NCI-H460 (cell line): ENCODE results near the gene PNP. TPM values are rescaled to one million over a fixed set of nuclear protein-coding genes. Genes with fewer than 3 reads are reported as not detected.

Source experiments
- total RNA-seq: library from RNA; depleted of rRNA; stranded (reverse); fragments of >200 nt; shearing (Covaris generic); gene quantifications from 2 replicates; pipeline ENCODE4 v1.2.3, GENCODE V29; 2014; rRNA removed

PNP gene
- total RNA-seq, 1 experiment from 2014 or later: 89.9 TPM

Other genes with a start within 250 kb of the PNP start
- not detected in 2 replicates for gene OR11H6, start 245.7 kb upstream of the PNP start, total RNA-seq
- gene OR11H7, start 240.4 kb upstream of the PNP start, total RNA-seq: not detected in 2 replicates
- gene OR11H4, start 230.1 kb upstream of the PNP start, total RNA-seq: not detected in 2 replicates
- gene TTC5, start 163.5 kb upstream of the PNP start, total RNA-seq: 13.0 and 18.7 TPM in 2 replicates
- 258 and 275 TPM in 2 replicates for gene CCNB1IP1, start 136.1 kb upstream of the PNP start, total RNA-seq
- 35.7 and 39.4 TPM in 2 replicates for gene PARP2, start 125.8 kb upstream of the PNP start, total RNA-seq
- gene TEP1, start 55.9 kb upstream of the PNP start, total RNA-seq: 13.0 and 13.3 TPM in 2 replicates
- not detected in 2 replicates for gene KLHL33, start 33.2 kb upstream of the PNP start, total RNA-seq
- 29.6 and 32.6 TPM in 2 replicates for gene OSGEP, start 14.6 kb upstream of the PNP start, total RNA-seq
- 96.7 and 151 TPM in 2 replicates for gene APEX1, start 14.2 kb upstream of the PNP start, total RNA-seq
- gene PIP4P1, start 8.0 kb upstream of the PNP start, total RNA-seq: 17.3 and 20.6 TPM in 2 replicates
- gene RNASE10, start 36.1 kb downstream of the PNP start, total RNA-seq: not detected in 2 replicates
- not detected in 2 replicates for gene RNASE9, start 91.6 kb downstream of the PNP start, total RNA-seq
- not detected in 2 replicates for gene RNASE11, start 118.6 kb downstream of the PNP start, total RNA-seq
- gene RNASE12, start 122.0 kb downstream of the PNP start, total RNA-seq: not detected in 2 replicates
- gene OR6S1, start 172.3 kb downstream of the PNP start, total RNA-seq: not detected in 2 replicates
- 22.9 and 36.7 TPM in 2 replicates for gene RNASE4, start 215.2 kb downstream of the PNP start, total RNA-seq
- gene ANG, start 219.4 kb downstream of the PNP start, total RNA-seq: 12.5 and 14.7 TPM in 2 replicates